ENCODE data around the gene SLC10A3.

Gene SLC10A3

GRCh38 chrX:154452823-154453222 is 37.6 kb downstream of the SLC10A3 start:
- Histone ChIP-seq H3K4me3 (ENCODE audit: low read depth, low read length, poor library complexity, severe bottlenecking) (no peak overlapping the region), H2AFZ (ENCODE audit: low read length) (no peak overlapping the region), H3K79me2 (ENCODE audit: insufficient read depth, low read length) (no peaks in the 10 kb centered on the region), H3K9me3 (ENCODE audit: low read length) (no peaks in the 10 kb centered on the region), H3F3A (ENCODE audit: insufficient read depth, low read length) (no peaks in the 10 kb centered on the region), H3K9me2 (ENCODE audit: low read depth, low read length) (no peaks in the 10 kb centered on the region), H3K27ac (ENCODE audit: low read depth, low read length, poor library complexity, severe bottlenecking) (no peak overlapping the region), H3K4me2 (ENCODE audit: low read length) (no peak overlapping the region), H3K4me1 (ENCODE audit: insufficient read depth, low read length, severe bottlenecking) (no peaks in the 10 kb centered on the region), H3K27me3 (ENCODE audit: insufficient read depth, low read length) (no peaks in the 10 kb centered on the region), H3K36me3 (ENCODE audit: insufficient read depth, low read length) (peaks cover 5% of the 10 kb centered on the region), H3K9ac (ENCODE audit: low read length) (no peak overlapping the region), H4K20me1 (ENCODE audit: insufficient read depth, low read length) (no peaks in the 10 kb centered on the region)
- TF ChIP-seq EZH2 (IDR thresholded peaks at IDR 0.05; ENCODE audit: borderline replicate concordance, low read length): no peak
- TF ChIP-seq CTCF (IDR thresholded peaks at IDR 0.05; ENCODE audit: low read length): no peak

GRCh38 chrX:154450312-154450711 is 40.1 kb downstream of the SLC10A3 start:
- H3K4me2 ChIP-seq (ENCODE audit: low read length): no peak overlapping the region
- H3K27me3 ChIP-seq (ENCODE audit: insufficient read depth, low read length): no peaks in the 10 kb centered on the region
- no peak overlapping the region for H2AFZ ChIP-seq (ENCODE audit: low read length)
- H3K27ac ChIP-seq (ENCODE audit: low read depth, low read length, poor library complexity, severe bottlenecking): no peak overlapping the region
- no peaks in the 10 kb centered on the region for H3K9me3 ChIP-seq (ENCODE audit: low read length)
- peaks cover 4% of the 10 kb centered on the region for H3K4me1 ChIP-seq (ENCODE audit: insufficient read depth, low read length, severe bottlenecking)
- H3K9me2 ChIP-seq (ENCODE audit: low read depth, low read length): no peaks in the 10 kb centered on the region
- H3F3A ChIP-seq (ENCODE audit: insufficient read depth, low read length): no peaks in the 10 kb centered on the region
- H3K79me2 ChIP-seq (ENCODE audit: insufficient read depth, low read length): no peaks in the 10 kb centered on the region
- peaks cover 5% of the 10 kb centered on the region for H3K36me3 ChIP-seq (ENCODE audit: insufficient read depth, low read length)
- H4K20me1 ChIP-seq (ENCODE audit: insufficient read depth, low read length): no peaks in the 10 kb centered on the region
- TF ChIP-seq EZH2 (IDR thresholded peaks at IDR 0.05; ENCODE audit: borderline replicate concordance, low read length): no peak
- TF ChIP-seq CTCF (IDR thresholded peaks at IDR 0.05; ENCODE audit: low read length): no peak
- H3K4me3 ChIP-seq (ENCODE audit: low read depth, low read length, poor library complexity, severe bottlenecking): no peak overlapping the region
- H3K9ac ChIP-seq (ENCODE audit: low read length): no peak overlapping the region

GRCh38 chrX:154449618-154450017 is 40.8 kb downstream of the SLC10A3 start:
- Histone ChIP-seq H3K4me2 (ENCODE audit: low read length) (no peak overlapping the region), H2AFZ (ENCODE audit: low read length) (no peak overlapping the region), H3K27ac (ENCODE audit: low read depth, low read length, poor library complexity, severe bottlenecking) (no peak overlapping the region), H3K27me3 (ENCODE audit: insufficient read depth, low read length) (no peaks in the 10 kb centered on the region), H3K4me1 (ENCODE audit: insufficient read depth, low read length, severe bottlenecking) (peaks cover 10% of the 10 kb centered on the region), H3K79me2 (ENCODE audit: insufficient read depth, low read length) (no peaks in the 10 kb centered on the region), H3F3A (ENCODE audit: insufficient read depth, low read length) (no peaks in the 10 kb centered on the region), H3K9me3 (ENCODE audit: low read length) (no peaks in the 10 kb centered on the region), H4K20me1 (ENCODE audit: insufficient read depth, low read length) (no peaks in the 10 kb centered on the region), H3K9ac (ENCODE audit: low read length) (no peak overlapping the region), H3K4me3 (ENCODE audit: low read depth, low read length, poor library complexity, severe bottlenecking) (no peak overlapping the region), H3K36me3 (ENCODE audit: insufficient read depth, low read length) (peaks cover 5% of the 10 kb centered on the region), H3K9me2 (ENCODE audit: low read depth, low read length) (no peaks in the 10 kb centered on the region)
- TF ChIP-seq EZH2 (IDR thresholded peaks at IDR 0.05; ENCODE audit: borderline replicate concordance, low read length) (no peak), CTCF (IDR thresholded peaks at IDR 0.05; ENCODE audit: low read length) (no peak)

All from OCI-LY1 (cell line).